ENCODE results near the gene RXRA. TPM values are rescaled to one million over a fixed set of nuclear protein-coding genes. Genes with fewer than 3 reads are reported as not detected.

The RXRA gene
- total RNA-seq, 6 experiments from 2014 or later = 105 to 165 (median 131) TPM

GRCh38 chr9:134412298-134412711, 86.0 kb downstream of the RXRA start:
- Histone ChIP-seq H3K27me3 (no peaks in the 10 kb centered on the region), H3K4me3 (no peak overlapping the region), H3K9me3 (no peaks in the 10 kb centered on the region), H3K4me1 (peaks cover 0 to 75% (median 39%) of the 10 kb centered on the region in 4 donors), H3K27ac (no peak overlapping the region), H3K36me3 (peaks cover 0 to 43% (median 21%) of the 10 kb centered on the region in 4 donors)
- no peak for DNase-seq
- intact Hi-C loops (cut with DNase I) = no loop called here
- no peak for ATAC-seq
- TF ChIP-seq POLR2A (IDR thresholded peaks at IDR 0.05) (no peak), CTCF (IDR thresholded peaks at IDR 0.05) (no peak)
- 44% methylated on average over 3 of the region's 16 CpGs for WGBS (ENCODE audit: insufficient coverage, low coverage, low lambda C conversion rate, missing lambda C conversion rate)

DNA sequence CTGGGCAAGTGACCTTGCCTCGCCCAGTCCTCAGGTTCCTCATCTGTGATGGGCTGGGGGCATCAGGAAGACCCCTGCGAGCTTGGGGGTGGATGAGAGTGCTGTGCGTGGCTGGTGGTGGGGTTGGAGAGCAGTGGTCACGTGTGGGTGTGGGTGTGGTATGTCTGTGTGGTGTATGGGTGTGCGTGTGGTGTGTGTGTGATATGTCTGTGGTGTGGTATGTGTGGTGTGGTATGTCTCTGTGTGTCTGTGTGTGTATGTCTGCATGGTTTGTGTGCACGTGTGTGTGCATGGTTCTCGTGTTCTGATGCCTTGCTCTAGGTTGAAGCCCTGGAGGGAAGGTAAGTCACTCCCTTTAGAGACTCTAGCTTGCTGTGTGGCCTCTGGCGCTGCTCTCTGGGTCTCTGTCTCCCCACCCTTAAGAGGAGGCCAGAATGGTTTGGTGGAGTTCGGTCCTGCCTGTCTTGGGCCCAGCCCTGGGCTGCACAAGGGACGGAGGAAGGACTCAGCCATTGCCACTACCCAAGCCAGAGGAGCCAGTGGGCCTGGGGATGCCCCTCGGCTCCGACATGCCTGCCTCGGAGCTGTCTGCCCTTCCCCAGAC, 87.0 kb downstream of the RXRA start:
- peaks cover 0 to 52% (median 23%) of the 10 kb centered on the region in 4 donors for H3K36me3 ChIP-seq
- H3K4me3 ChIP-seq = no peak overlapping the region
- intact Hi-C loops (cut with DNase I) = no loop called here
- no peaks in the 10 kb centered on the region for H3K27me3 ChIP-seq
- H3K9me3 ChIP-seq = no peaks in the 10 kb centered on the region
- no peak for ATAC-seq
- DNase-seq = no peak
- peak overlapping the region in 1 of 3 donors; percentile 8 for H3K27ac ChIP-seq
- peaks cover 0 to 75% (median 35%) of the 10 kb centered on the region in 4 donors for H3K4me1 ChIP-seq
- 85% methylated on average over 6 of the region's 13 CpGs for WGBS (ENCODE audit: insufficient coverage, low coverage, low lambda C conversion rate, missing lambda C conversion rate)
- no peak for TF ChIP-seq POLR2A (IDR thresholded peaks at IDR 0.05)

DNA sequence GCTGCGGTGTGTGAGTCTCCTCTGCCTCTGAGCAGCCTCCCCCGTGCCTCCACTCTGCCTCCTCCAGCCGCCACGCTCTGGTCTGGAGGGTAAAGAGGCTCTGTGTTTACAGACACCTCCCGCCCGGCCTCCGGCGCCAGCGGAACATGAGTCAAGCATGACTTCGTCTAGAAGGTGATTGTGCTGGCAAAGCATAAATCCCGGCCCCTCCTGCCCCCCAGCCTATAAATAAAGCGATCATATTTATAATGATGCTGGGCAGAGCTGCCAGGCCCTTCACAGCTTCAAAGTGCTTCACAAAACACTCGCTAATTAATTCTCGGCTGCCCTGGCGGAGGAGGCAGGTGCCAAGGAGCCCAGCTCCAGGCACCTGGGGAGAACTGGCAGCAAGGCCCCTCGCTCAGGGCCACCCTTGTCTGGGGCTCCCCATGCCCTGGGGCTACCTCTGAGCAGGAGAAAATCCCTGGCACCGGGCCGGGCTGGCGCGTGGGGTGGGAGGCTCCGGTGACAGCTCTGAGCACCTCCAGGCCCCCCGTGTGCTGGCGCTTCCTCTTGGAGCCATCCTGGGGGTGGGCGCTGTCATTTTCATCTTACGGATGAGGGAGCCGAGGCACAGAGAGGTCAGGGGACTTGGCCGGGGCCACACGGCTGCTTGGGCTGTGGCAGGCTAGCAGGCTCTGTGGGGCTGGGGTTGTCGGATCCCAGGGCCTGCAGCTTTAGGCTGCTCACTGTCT, 87.8 kb downstream of the RXRA start:
- H3K27me3 ChIP-seq = no peaks in the 10 kb centered on the region
- TF ChIP-seq POLR2A (IDR thresholded peaks at IDR 0.05) = no peak
- TF ChIP-seq CTCF (IDR thresholded peaks at IDR 0.05) = no peak
- H3K4me1 ChIP-seq = peaks cover 0 to 75% (median 34%) of the 10 kb centered on the region in 4 donors
- H3K36me3 ChIP-seq = peaks cover 0 to 59% (median 26%) of the 10 kb centered on the region in 4 donors
- DNase-seq (peak in 1 of 3 donors; percentile 66), ATAC-seq (no peak)
- no peaks in the 10 kb centered on the region for H3K9me3 ChIP-seq
- intact Hi-C loops (cut with DNase I) = no loop called here
- peak overlapping the region in 1 of 3 donors; percentile 8 for H3K27ac ChIP-seq
- 52% methylated on average over 7 of the region's 29 CpGs for WGBS (ENCODE audit: insufficient coverage, low coverage, low lambda C conversion rate, missing lambda C conversion rate)
- no peak overlapping the region for H3K4me3 ChIP-seq

GRCh38 chr9:134414900-134415425, 88.7 kb downstream of the RXRA start:
- peaks cover 0 to 67% (median 29%) of the 10 kb centered on the region in 4 donors for H3K4me1 ChIP-seq
- intact Hi-C loops (cut with DNase I) = no loop called here
- peaks cover 0 to 62% (median 29%) of the 10 kb centered on the region in 4 donors for H3K36me3 ChIP-seq
- no peak overlapping the region for H3K27ac ChIP-seq
- no peaks in the 10 kb centered on the region for H3K27me3 ChIP-seq
- TF ChIP-seq CTCF (IDR thresholded peaks at IDR 0.05) = no peak
- no peak for TF ChIP-seq POLR2A (IDR thresholded peaks at IDR 0.05)
- ATAC-seq = no peak
- 48% methylated on average over 5 of the region's 17 CpGs for WGBS (ENCODE audit: insufficient coverage, low coverage, low lambda C conversion rate, missing lambda C conversion rate)
- H3K9me3 ChIP-seq = no peaks in the 10 kb centered on the region
- no peak overlapping the region for H3K4me3 ChIP-seq
- DNase-seq = no peak
